ENCODE results near the gene TFF1. TPM values are rescaled to one million over a fixed set of nuclear protein-coding genes. Genes with fewer than 3 reads are reported as not detected.
A peak's percentile ranks its signal among the peaks of the same experiment; 100 is the strongest.

The TFF1 gene
- total RNA-seq, 1 donor: not detected

DNA sequence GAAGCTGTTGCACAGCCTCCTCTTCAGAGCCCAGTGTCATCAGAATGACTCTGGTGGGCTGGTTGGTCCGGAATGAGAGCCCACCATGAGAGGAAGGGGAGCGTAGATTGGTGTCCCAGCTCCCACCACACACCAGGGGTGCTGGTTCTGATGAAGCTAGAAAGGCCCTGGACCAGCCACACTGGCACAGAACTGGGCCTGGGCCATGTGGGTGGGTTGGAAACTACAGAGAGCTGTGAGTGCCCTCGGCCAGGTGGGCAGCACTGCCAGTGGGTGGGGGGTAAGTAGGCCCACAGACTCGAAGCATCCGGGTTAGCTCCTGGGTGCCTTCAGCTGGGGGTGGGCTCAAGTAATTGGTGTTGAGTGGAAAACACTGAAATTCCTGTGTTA is 11.6 kb upstream of the TFF1 start:
- no peak overlapping the region for H3K4me3 ChIP-seq (ENCODE audit: insufficient read depth, low read length)
- no peak overlapping the region for H2AFZ ChIP-seq (ENCODE audit: low read length)
- no peaks in the 10 kb centered on the region for H3K4me1 ChIP-seq (ENCODE audit: insufficient read depth, low read length)
- H3K27me3 ChIP-seq (ENCODE audit: insufficient read depth, low read length): no peaks in the 10 kb centered on the region
- no peak overlapping the region for H3K4me2 ChIP-seq (ENCODE audit: insufficient read depth, low read length)
- TF ChIP-seq, protein P1, sequence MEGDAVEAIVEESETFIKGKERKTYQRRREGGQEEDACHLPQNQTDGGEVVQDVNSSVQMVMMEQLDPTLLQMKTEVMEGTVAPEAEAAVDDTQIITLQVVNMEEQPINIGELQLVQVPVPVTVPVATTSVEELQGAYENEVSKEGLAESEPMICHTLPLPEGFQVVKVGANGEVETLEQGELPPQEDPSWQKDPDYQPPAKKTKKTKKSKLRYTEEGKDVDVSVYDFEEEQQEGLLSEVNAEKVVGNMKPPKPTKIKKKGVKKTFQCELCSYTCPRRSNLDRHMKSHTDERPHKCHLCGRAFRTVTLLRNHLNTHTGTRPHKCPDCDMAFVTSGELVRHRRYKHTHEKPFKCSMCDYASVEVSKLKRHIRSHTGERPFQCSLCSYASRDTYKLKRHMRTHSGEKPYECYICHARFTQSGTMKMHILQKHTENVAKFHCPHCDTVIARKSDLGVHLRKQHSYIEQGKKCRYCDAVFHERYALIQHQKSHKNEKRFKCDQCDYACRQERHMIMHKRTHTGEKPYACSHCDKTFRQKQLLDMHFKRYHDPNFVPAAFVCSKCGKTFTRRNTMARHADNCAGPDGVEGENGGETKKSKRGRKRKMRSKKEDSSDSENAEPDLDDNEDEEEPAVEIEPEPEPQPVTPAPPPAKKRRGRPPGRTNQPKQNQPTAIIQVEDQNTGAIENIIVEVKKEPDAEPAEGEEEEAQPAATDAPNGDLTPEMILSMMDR (IDR thresholded peaks at IDR 0.05; ENCODE audit: extremely low read depth, low read depth, low read length): no peak
- H3K9me3 ChIP-seq (ENCODE audit: low read depth, low read length): no peaks in the 10 kb centered on the region
- H3K27ac ChIP-seq (ENCODE audit: low read depth, low read length): no peak overlapping the region
- H3K36me3 ChIP-seq (ENCODE audit: insufficient read depth, low read length): no peaks in the 10 kb centered on the region
- H3K79me2 ChIP-seq (ENCODE audit: insufficient read depth, low read length): no peaks in the 10 kb centered on the region
- no peak for DNase-seq (ENCODE audit: insufficient read length, low spot score, missing footprints)
- H4K20me1 ChIP-seq (ENCODE audit: insufficient read depth, low read length): no peaks in the 10 kb centered on the region

DNA sequence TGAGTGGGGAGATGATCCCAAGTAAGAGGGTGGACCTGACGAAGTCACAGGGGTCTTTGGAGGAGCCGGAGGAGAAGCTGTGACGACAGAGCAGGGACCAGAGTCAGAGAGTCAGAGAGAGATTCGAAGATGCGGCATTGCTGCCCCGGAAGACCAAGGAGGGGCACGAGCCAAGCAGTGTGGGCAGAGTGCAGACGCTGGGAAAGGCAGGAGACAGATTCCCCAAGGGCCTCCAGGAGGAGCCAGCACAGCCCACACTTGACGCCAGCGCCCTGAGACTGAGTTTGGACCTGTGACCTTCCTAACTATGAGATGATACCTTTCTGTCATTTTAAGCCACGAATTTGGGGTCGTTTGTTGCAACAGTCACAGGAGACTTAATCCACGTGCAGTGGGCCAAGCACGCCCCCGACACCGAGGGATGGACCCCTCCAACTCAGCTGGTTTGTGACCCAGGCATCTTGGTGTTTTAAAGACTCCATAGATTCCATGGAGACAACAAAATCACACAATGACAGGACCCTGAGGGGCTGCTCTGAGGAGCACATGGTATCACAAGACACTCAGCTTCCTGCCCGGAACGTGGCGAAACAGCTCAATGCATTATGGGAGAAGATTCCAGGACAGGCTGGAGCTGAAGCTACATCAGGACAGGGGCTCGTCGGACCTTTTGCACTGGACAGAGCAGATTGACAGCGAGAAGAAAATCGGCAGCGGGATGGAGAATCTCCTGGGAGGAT is 11.0 kb upstream of the TFF1 start:
- no peak overlapping the region for H3K27ac ChIP-seq (ENCODE audit: low read depth, low read length)
- TF ChIP-seq, protein P1 (IDR thresholded peaks at IDR 0.05; ENCODE audit: extremely low read depth, low read depth, low read length): no peak
- peak; percentile 79 for DNase-seq (ENCODE audit: insufficient read length, low spot score, missing footprints)
- no peaks in the 10 kb centered on the region for H3K9me3 ChIP-seq (ENCODE audit: low read depth, low read length)
- H3K79me2 ChIP-seq (ENCODE audit: insufficient read depth, low read length): no peaks in the 10 kb centered on the region
- no peaks in the 10 kb centered on the region for H3K36me3 ChIP-seq (ENCODE audit: insufficient read depth, low read length)
- H3K4me1 ChIP-seq (ENCODE audit: insufficient read depth, low read length): no peaks in the 10 kb centered on the region
- no peaks in the 10 kb centered on the region for H3K27me3 ChIP-seq (ENCODE audit: insufficient read depth, low read length)
- no peak overlapping the region for H3K4me3 ChIP-seq (ENCODE audit: insufficient read depth, low read length)
- no peak overlapping the region for H2AFZ ChIP-seq (ENCODE audit: low read length)
- no peak overlapping the region for H3K4me2 ChIP-seq (ENCODE audit: insufficient read depth, low read length)
- no peaks in the 10 kb centered on the region for H4K20me1 ChIP-seq (ENCODE audit: insufficient read depth, low read length)

DNA sequence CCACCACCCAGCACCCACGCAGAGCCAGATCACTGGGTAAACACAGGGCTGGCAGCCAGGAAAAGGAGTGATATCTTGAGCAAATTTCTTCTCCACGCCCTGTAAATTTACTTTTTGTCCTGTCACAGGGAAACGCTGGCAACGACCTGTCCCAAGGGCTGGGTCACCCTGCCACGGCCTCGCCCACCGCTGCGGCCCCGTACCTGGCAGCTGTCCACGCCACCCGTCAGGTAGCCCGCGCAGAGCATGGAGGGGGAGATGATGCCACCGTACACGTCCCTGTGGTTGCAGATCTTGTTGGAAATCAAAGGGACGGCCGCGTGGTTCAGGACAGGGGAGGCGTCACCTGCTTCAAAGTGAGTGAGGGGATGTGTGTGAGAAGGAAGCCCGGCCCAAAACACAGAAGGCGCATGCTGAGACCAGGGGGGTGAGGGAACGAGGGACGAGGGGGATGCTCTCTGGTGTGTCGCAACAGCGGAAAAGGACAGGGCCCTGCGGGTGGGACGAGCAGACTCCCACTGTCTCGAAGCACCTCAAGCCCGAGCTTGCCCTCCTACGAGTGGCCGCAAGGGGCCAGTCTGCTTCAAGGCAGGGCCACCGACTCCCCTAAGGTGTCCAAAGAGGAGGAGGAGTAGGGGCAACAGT is 10.1 kb upstream of the TFF1 start:
- Histone ChIP-seq H3K4me1 (ENCODE audit: insufficient read depth, low read length) (no peaks in the 10 kb centered on the region), H3K27me3 (ENCODE audit: insufficient read depth, low read length) (no peaks in the 10 kb centered on the region), H3K27ac (ENCODE audit: low read depth, low read length) (no peak overlapping the region), H3K79me2 (ENCODE audit: insufficient read depth, low read length) (no peaks in the 10 kb centered on the region), H3K36me3 (ENCODE audit: insufficient read depth, low read length) (no peaks in the 10 kb centered on the region), H3K4me2 (ENCODE audit: insufficient read depth, low read length) (no peak overlapping the region), H2AFZ (ENCODE audit: low read length) (no peak overlapping the region), H4K20me1 (ENCODE audit: insufficient read depth, low read length) (no peaks in the 10 kb centered on the region), H3K4me3 (ENCODE audit: insufficient read depth, low read length) (no peak overlapping the region), H3K9me3 (ENCODE audit: low read depth, low read length) (no peaks in the 10 kb centered on the region)
- DNase-seq (ENCODE audit: insufficient read length, low spot score, missing footprints): peak; percentile 88
- TF ChIP-seq, protein P1 (IDR thresholded peaks at IDR 0.05; ENCODE audit: extremely low read depth, low read depth, low read length): no peak

DNA sequence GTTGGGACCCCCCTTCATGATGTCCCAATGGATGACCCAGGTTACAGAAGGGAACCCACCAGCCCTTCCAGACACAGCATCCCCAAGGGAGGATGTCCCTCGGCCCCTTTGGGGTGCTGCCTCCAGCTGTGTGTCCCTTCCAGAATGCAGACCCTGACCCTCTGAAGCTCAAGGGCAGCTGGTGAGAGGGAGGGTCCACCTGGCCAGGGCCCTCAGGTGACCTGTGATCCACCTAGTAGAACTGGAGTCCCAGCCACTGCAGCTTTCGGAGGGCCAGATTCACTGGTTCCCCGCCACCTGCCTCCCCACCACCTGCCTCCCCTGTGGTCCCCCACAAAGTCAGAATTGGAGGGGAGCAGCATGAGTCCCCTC is 9.6 kb upstream of the TFF1 start:
- Histone ChIP-seq H4K20me1 (ENCODE audit: insufficient read depth, low read length) (no peaks in the 10 kb centered on the region), H3K4me1 (ENCODE audit: insufficient read depth, low read length) (no peaks in the 10 kb centered on the region), H2AFZ (ENCODE audit: low read length) (no peak overlapping the region), H3K4me2 (ENCODE audit: insufficient read depth, low read length) (no peak overlapping the region), H3K4me3 (ENCODE audit: insufficient read depth, low read length) (no peak overlapping the region), H3K27me3 (ENCODE audit: insufficient read depth, low read length) (no peaks in the 10 kb centered on the region), H3K9me3 (ENCODE audit: low read depth, low read length) (no peaks in the 10 kb centered on the region), H3K27ac (ENCODE audit: low read depth, low read length) (no peak overlapping the region), H3K36me3 (ENCODE audit: insufficient read depth, low read length) (no peaks in the 10 kb centered on the region), H3K79me2 (ENCODE audit: insufficient read depth, low read length) (no peaks in the 10 kb centered on the region)
- DNase-seq (ENCODE audit: insufficient read length, low spot score, missing footprints): no peak
- TF ChIP-seq, protein P1 (IDR thresholded peaks at IDR 0.05; ENCODE audit: extremely low read depth, low read depth, low read length): no peak
